GM21737 (cell line): ENCODE data around the gene SPATA13.
A peak's percentile ranks its signal among the peaks of the same experiment; 100 is the strongest.
"Not testable (repeated sequence)": the region's sequence is repeated elsewhere in the genome, so short reads cannot be mapped to it uniquely, and the experiment has no call there.

Experiments
- ATAC-seq: cut with Tn5 transposase; IDR thresholded peaks from one replicate; pipeline ENCODE4 v1.9.1; 2021; ENCODE audit warnings: mild to moderate bottlenecking, moderate library complexity; ENCODE audit not compliant: unreplicated experiment

The SPATA13 gene

DNA sequence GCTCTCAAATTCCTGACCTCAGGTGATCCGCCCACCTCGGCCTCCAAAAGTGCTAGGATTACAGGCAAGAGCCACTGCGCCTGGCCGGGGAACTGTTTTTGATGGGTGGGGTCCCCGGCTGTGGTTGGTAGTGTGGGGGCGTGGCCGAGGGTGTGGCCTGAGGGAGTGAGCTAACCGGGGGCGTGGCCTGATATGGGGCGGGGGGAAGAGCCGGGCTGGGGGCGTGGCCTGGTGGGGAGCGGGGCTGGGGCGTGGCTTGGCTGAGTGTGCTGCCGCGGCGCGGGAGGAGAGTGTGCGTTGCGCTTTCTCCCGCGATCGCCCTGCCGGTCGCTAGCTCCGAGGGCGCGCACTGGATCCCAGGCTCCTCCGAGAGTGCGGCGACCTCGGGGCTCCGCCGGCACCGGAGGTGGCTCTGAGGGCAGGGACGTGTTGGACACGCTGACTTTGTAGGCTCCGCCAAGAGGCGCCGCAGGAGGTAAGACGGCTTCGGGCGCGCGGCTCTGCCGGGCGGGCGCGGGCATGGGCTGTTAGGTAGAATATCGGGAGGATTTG, at the start of gene SPATA13:
SPATA13 (plus strand) TSS at position 263 of the 552 bp plus-strand sequence. CDS start 62,210 bp downstream, outside the sequence.
- peak; percentile 82 for ATAC-seq

DNA sequence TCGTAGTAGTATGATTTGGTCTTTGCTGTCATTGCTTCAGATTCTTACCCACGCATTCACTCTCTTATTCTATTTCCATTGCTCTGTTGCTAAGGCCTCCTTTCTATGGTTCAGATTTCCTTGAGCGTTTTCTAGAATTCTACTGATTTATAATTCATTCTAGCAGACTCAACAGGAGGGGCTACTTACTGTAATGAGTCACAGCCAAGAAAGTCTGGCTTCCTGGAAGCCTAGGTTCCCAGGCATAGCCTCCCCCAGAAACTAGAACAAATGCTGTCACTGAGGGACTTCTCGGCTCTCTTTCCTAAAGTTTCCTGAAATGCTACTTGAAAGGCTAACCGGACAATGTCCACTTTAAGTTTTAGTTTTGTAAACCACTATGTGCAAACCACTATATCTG, 47.7 kb upstream of the SPATA13 start:
- ATAC-seq = no peak

DNA sequence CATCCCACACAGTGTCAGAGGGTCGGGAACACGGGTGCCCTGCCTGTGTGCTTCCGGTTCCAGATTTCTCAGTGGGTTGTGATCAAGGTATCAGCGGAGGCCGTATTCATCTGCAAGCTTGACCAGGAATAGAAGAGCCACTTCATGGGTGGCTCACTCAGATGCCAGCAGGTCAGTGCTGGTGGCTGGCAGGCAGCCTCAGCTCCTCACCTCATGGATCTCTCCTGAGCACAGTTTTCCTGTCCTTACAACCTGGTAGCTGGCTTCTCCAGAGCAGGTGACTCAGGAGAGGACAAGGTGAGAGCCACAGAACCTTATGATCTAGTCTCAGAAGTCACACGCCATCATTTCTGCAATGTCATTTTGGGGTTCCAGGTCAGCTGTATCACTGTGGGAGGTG, 44.8 kb upstream of the SPATA13 start:
- ATAC-seq = no peak

DNA sequence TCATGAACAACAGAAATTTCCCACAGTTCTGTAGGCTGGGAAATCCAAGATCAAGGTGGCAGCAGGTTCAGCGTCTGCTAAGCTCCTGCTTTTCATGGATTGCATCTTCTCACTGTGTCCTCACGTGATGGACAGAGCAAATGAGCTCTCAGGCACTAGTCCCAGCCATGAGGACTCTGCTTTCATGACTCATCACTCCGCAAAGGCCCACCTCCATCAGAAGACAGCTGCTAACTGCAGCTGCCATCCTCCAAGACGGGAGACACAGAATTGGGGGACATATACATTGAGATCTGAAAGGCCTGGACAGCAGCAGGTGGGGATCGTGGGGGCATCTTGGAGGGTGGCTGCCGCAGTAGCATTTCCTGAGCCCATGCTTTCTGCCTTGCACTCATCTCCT, 44.4 kb upstream of the SPATA13 start:
- ATAC-seq = no peak

DNA sequence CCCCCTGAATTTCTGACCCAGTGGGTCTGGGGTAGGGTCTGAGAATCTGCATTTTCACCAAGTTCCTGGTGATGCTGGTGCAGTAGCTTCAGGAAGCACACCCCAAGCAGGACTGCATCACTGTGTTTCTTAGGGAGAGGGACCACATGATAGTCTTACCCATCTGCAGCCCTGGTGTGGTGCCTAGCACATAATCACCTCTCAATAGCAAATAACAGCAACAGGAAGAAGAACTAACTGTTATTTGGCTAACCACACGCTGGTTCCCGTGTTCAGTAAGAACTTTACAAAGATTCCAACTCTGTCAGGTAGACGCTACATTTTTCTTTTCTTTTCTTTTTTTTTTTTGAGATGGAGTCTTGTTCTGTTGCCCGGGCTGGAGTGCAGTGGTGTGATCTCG, 41.9 kb upstream of the SPATA13 start:
- ATAC-seq = no peak

DNA sequence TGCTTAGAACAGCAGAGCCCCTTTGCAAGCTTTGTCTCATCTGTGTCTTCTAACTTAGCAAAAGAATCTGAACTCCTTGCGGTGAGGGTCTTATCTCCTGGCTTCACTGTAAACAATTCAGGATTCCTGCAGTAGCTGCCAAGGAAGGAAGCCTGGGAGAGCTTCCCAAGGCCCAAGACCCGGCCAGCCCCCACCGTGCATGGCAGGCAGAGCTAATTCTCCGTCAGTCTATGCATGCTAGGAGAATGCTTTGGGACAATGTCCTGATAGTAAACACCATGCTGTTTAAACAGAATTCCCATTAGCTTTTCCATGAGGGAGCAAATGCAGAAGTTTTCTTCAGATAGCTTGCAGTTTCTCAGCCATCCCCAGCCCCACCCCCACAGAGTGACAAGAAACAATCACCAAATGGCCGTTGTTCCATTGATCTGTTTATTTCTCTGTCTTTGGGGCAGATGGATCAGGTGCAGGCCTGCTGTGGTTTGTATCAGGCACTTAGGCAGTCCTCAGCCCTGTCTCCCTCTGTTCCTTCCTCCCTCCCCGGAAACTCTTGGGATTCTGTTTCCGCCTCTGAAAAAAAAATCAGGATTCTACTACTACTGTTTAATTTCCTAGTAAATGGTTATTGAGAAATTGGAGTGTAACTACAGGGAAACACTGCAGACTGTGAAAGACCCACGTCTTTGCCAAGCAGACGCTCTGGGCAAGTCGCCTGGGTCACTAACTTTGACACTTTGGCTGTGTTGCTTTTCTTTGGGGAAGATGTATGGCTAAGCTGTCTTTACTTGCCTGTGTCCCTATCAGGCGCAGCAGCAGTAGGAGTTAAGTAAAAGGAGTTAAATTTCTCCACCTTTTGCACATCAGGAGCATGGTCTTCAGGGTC, 40.7 kb upstream of the SPATA13 start:
- no peak for ATAC-seq

DNA sequence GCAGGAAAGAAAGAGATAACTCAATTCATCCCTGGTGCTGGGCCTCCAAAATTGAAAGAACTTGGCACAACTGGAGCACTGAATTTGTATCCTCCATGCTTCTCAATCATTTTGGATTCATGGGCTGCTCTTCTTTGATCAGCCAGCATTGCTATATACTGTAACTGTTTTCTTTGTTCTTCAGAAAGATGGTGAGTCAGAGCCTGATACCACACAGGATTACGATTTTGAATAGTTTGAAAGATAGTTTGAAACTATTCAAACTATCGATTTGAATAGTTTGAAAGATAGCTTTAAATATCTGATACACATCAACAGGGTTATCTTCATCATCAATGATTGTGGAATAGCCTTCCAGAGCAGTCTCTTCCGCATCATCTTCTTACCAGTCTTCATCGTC, 38.5 kb upstream of the SPATA13 start:
- not testable (repeated sequence) for ATAC-seq

DNA sequence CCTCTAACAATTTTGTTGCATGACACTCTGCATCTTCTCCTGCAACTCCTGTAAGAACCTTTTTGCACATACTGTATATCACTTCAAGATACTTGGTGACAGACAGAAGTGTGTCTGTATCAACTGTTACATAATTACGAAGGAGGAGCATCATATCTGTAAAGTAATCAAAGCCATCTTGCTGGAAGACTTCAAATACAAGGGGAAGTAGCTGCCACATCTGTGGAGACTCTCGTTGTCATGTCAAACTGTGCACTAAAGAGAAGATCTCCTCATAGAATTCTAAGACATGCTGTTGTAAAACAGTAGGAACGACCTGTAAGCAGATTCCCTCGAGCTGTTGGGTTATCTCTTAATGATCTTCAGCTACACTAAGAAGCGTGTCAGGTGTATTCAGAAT, 38.0 kb upstream of the SPATA13 start:
- ATAC-seq = no peak

DNA sequence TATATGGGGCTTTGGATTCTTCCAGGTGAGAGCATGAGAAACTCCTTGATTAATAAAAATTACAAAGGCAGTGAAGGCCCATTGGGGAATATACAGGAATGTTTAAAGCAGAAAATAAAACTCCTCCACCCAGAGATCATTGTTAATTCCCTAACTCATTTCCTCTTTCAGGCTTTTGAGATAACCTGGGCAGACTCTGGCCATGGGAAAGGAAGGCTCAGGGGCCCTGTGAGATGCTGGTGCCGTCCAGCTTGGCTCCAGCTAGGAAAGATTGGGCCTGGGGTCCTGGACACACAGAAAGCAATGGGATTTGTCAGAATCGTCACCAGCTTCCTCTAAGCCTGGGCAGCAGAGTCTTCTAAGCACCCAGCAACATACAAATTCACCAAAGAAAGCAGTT, 36.8 kb upstream of the SPATA13 start:
- no peak for ATAC-seq

DNA sequence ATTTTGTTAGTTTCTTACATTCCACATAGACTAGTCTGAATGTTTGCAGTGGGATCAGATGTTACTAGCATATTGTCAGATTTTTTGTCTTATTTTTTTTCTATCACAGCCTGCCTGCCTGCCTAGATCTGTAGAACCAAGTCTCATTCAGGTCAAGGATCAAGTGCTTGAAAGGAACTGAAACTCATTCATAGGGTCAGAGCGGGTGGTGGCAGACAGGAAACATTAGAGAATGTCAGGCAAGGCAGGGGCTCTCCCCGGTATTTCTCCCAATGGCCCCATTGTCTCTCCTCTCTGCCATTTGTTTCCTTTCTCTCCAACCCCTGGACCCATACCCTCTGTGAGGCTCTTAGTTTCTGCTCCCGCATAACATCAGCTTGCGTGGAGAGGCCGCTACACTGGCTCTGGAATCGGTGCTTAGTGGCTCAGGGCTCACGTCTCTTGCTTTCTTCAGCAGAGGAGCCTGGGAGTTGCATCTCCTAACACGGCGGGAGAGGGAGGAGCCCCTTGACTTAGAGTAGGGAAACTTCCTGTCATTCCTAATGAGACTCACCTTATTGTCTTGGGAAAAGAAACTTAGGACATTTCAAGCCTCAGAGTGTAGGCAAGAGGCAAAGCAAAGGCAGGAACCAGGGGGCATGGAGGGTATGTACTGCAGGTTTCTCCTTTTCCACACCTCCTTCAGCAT, 35.6 kb upstream of the SPATA13 start:
- peak; percentile 88 for ATAC-seq

DNA sequence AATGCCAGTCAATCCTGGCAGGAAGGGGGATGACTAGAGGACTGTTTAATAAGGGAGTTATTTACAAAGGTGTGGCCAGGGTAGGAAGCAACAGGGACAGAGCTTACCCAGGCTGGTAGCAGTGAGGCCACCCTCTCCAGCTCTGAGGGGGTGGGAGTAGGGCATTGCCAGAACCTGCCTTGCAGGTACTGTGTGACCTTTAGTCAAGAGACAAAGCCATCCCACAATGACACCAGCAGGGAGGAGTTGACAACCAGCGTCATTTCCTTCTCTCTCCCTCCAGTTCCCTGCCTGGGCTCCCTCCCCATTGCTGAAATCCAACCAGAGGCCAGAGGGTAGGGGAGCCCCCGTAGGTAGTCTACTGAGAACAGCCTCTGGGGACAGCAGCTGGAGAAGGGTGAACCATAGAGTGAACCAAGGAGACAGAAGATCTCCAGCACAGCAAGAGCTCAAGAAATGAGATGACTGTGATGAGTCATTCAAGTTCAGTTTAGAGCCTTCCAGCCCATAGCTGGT, 33.3 kb upstream of the SPATA13 start:
- peak; percentile 67 for ATAC-seq

DNA sequence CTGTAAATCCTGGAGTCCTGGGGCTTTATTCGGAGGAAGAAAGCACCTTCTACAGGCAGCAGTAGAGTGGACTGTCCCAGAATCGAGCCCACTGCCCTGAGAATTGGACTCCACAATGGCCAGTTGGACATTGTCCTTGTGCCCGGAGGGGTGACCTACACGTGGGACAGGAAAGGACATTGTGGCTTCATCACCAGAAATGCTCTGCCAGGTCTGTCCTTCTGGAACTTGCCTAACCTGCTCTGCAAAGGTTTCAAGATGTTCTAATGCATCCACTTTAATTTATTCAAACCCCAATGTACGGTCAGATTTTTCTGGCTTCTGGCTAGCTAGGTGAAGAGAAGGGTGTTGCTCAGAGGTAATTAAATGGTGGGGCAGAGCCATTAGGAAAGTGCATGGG, 32.4 kb upstream of the SPATA13 start:
- no peak for ATAC-seq

DNA sequence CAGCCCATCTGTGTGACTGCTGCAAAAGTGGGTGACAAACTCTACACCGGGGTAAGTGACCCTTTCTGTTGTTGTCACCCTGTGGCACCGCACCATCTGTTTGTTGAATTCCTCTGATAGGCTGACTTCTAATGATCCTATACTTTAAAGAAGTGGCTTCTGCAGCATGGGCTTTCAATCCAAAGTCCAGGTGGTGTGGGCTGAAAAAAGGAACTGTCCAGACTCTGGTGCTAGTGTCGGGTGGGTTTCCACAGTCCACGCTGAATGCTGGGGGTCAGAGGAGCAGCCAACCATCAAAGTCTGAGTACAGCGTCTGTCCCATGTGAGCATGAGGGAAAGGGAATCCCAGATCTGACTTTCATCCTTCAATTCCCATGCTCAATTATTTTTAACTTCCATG, 31.6 kb upstream of the SPATA13 start:
- ATAC-seq = no peak

DNA sequence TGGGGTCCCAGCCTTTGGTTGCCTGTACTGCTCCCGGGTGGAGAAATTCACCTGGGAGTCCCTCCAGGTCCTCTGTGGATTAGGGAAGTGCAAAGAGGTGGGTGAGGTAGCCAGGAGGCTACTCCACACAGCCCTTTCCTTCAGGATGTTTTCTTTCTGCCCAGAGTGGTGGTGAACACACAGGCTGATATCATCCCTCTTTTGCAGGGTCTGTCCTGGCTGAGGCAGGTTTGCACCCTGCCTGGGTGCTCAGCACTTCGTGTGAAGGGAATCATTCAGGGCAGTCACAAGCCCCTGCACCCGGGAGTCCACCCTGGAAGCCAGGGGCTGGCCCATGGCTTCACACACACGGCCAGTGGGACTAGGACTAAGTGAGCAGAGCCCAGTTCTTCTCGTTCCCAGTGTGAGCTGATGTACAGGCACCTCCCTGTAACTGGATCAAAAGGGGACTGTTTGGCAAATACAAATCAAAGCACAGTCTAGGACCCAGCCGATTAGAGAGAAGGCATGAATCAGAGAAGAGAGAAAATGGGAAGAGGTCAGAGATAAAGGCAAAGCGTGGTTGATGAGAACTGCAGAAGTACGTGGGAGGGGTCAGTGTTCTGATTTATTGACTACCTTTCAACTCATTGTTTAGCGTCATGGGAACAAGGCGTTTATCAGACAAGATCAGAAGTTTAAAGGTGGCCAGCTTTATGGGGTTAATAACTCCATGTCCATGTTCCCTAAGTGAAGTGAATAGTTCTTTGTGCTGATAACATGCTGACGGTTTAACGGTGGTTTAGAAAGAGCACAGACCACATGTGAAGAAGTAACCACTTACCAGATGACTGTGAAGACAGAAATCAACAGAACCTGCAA, 30.4 kb upstream of the SPATA13 start:
- ATAC-seq = no peak

DNA sequence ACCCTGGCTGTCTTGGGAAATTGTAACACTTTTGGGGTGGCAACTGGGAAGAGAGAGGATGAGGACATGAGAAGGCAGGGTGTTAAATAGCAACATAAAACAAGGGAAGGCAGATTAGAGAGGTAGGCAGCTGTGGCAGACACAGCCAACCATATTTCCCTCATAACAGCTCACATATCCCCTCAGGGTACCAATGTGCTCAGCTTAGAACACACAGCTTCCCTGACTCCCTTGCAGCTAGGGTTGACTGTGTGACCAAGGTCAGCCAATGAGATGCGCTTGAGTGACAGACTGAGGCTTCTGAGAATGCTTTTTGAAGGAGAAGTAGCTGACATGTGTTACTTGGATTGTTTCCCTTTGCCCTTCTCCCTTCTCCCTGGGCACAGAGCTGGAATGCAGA, 28.8 kb upstream of the SPATA13 start:
- no peak for ATAC-seq

DNA sequence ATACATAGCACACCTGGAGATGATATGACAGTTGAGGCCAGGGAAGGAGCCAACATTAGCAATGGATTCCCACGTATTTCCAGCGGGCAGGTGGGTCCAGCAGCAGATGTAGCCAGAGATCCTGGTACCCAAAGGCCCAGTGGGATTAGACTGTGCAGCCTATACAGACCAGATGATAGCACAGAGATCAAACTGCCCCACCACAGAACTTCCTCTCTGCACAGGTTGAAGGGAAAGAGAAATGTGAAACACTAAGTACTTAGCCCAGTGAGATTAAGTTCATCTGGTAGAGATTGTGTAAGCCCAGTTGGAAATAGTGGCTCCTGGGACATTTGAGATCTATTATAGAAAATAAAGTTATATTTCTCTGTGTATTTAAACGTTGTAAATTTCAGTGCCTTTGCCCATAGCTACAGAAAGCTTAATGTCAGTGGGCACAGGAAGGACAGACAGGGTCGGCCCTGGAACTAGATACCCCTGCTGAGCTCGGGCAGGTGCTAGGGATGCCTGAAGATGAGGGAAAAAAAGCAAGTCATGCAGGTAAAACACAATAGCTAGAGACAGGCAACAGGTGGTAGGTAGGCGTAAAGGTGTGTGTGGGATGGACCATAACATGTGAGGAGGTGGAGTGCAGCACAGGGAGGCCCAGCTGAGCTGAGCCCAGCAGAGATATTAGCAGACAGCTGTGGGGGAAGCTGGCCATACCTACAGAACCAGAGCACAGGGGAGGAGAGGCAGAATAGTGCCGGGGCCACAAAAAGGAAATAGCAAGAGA, 27.3 kb upstream of the SPATA13 start:
- ATAC-seq = no peak

DNA sequence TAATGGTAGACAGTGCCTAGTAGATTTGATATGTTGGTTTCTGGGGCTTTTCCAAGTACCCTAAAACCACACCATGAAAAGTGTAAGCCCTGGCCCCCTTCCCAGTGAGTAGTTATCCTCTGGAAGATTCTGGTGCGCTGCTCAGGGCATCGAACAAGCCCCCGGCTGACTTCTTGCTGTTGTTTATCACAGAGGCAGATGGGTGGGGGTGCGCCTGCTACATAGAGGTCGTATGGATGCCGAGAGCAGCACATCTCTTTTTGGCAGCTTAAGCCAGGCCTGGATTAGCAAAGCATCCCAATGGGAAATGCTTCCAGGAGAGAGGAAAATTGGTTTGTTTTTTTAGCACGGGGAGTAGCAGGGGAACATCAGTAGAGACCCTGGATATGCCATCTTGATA, 26.3 kb upstream of the SPATA13 start:
- ATAC-seq = no peak

DNA sequence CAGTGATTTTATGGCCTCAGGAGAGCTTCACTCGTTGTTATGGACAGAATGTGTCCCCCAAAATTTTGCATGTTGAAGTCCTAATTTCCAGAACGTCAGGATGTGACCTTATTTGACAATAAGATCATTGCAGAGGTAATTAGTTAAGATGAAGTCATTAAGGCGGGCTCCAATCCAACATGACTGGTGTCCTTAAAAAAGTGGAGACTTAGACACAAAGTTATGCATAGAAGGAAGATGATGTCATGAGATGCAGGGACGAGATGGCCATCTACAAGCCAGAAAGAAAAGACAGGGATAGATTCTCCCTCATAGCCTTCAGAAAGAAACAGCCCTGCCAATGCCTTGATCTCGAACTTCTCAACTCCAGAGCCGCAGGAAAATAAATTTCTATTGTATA, 25.8 kb upstream of the SPATA13 start:
- no peak for ATAC-seq

DNA sequence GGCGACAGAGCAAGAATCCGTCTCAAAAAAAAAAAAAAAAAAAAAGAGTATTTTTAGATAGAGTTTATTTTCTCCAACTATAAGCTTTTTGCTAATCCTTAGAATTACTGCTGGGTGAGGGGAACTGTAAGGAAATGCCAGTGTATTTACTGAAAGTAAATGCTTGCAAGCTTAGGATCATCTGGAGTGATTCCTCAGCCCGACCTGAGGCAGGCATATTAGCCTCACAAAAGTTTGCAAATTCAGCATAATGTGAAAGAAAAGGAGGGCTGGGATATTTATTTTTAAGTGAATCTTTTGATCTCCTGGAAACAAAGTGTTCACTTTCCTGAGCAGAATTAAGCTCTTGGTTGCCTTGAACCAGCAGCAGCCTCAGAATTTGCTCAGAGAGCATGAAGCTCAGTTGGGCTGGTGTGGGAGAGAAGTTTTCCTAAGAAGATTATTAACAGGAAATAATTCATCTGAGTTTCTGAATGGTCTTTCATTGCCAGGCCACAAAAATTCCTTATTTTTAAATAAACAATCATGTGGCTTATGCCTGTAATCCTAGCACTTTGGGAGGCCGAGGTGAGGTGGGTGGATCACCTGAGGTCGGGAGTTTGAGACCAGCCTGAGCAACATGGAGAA, 24.7 kb upstream of the SPATA13 start:
- ATAC-seq = no peak

DNA sequence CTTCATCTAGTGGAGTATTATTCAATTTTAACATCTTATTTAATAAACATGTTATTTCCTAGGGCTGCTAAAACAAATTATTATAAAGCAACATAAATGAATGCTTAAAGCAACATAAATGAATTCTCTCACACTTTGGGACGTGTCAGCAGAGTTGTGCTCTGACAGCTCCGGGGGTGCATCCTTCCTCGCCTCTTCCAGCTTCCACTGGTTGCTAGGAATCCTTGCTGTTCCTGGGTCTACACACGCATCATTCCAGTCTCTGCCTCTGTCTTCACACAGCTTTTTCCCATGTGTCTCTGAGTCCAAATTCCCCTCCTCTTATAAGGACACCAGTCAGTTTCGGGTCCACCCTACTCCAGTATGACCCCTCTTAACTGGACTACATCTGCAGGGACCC, 21.6 kb upstream of the SPATA13 start:
- ATAC-seq = no peak
